Left ventricle myocardium inferior (tissue), 1 donor: ENCODE results near the gene SLC46A2. TPM values are rescaled to one million over a fixed set of nuclear protein-coding genes. Genes with fewer than 3 reads are reported as not detected.
A peak's percentile ranks its signal among the peaks of the same experiment; 100 is the strongest.

Experiments used
- DNase-seq: peaks from one replicate; pipeline ENCODE4 v3.0.0-alpha.2; 2020
- H3K27ac ChIP-seq: fragments of 200-600 bp; replicated peaks from 2 replicates; pipeline ENCODE4 v1.8.0; 2021
- H3K27me3 ChIP-seq: fragments of 200-600 bp; 2 replicates; pipeline ENCODE4 v1.8.0; 2021; ENCODE audit warnings: low read depth
- H3K36me3 ChIP-seq: fragments of 200-600 bp; 2 replicates; pipeline ENCODE4 v1.8.0; 2021
- H3K4me1 ChIP-seq: fragments of 200-600 bp; 2 replicates; pipeline ENCODE4 v1.8.0; 2021
- H3K4me3 ChIP-seq: fragments of 200-600 bp; 2 replicates; pipeline ENCODE4 v1.8.0; 2021; ENCODE audit warnings: mild to moderate bottlenecking, moderate library complexity
- H3K9me3 ChIP-seq: fragments of 200-600 bp; replicated peaks from 2 replicates; pipeline ENCODE4 v1.8.0; 2021
- CTCF ChIP-seq: fragments of 200-600 bp; IDR thresholded peaks from 2 replicates; pipeline ENCODE4 v1.8.0; 2021; ENCODE audit warnings: antibody characterized with exemption, mild to moderate bottlenecking, borderline replicate concordance
- intact Hi-C: fragments of 100-400 bp; cut with micrococcal nuclease; formaldehyde crosslinking; loops from one replicate; pipeline ENCODE4 v1.11.0; 2022
- total RNA-seq: library from RNA; stranded (reverse); fragmentation: NEBNext Ultra II Directional; extraction: Animal tissue kit (Norgen Biotek cat#: 25700); gene quantifications from one replicate; pipeline ENCODE4 v1.2.1, GENCODE V29; 2021
- donor health status: DM: no; HTN: yes; CAD: no; lungs with severe emphysema.

SLC46A2 gene
- total RNA-seq, 1 donor from 2014 or later = not detected

DNA sequence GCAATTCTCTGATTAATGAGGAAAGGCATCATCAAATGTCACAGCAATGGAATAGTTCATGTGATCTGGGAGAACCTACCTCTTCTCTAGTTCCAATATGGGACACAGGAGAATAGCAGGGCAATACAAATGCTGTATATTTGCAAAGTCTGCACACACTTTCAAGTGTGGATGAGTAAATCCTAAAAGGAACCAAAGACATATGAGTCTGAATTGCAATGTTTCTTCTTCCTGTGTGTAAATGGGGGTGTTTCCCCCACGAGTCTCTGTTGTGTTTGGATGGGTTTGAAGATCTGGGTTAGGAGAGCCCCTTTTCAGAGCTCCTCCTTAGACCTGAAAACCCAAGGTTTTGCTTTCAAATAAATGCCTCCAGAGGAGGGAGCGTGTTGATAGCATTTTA lies 26.9 kb downstream of the SLC46A2 start:
- Histone ChIP-seq H3K36me3 (peaks cover 15% of the 10 kb centered on the region), H3K27ac (peak overlapping the region; percentile 27), H3K9me3 (no peaks in the 10 kb centered on the region), H3K4me1 (peaks cover 19% of the 10 kb centered on the region), H3K27me3 (no peaks in the 10 kb centered on the region), H3K4me3 (no peak overlapping the region)
- TF ChIP-seq CTCF = no peak
- intact Hi-C loops = no loop called here
- DNase-seq = no peak

GRCh38 chr9:112863214-112863613 lies 27.5 kb downstream of the SLC46A2 start:
- H3K4me3 ChIP-seq = no peak overlapping the region
- peaks cover 19% of the 10 kb centered on the region for H3K4me1 ChIP-seq
- H3K27ac ChIP-seq = peak overlapping the region; percentile 45
- no peak for TF ChIP-seq CTCF
- H3K27me3 ChIP-seq = no peaks in the 10 kb centered on the region
- intact Hi-C loops = no loop called here
- peak; percentile 29 for DNase-seq
- peaks cover 10% of the 10 kb centered on the region for H3K36me3 ChIP-seq
- H3K9me3 ChIP-seq = no peaks in the 10 kb centered on the region

DNA sequence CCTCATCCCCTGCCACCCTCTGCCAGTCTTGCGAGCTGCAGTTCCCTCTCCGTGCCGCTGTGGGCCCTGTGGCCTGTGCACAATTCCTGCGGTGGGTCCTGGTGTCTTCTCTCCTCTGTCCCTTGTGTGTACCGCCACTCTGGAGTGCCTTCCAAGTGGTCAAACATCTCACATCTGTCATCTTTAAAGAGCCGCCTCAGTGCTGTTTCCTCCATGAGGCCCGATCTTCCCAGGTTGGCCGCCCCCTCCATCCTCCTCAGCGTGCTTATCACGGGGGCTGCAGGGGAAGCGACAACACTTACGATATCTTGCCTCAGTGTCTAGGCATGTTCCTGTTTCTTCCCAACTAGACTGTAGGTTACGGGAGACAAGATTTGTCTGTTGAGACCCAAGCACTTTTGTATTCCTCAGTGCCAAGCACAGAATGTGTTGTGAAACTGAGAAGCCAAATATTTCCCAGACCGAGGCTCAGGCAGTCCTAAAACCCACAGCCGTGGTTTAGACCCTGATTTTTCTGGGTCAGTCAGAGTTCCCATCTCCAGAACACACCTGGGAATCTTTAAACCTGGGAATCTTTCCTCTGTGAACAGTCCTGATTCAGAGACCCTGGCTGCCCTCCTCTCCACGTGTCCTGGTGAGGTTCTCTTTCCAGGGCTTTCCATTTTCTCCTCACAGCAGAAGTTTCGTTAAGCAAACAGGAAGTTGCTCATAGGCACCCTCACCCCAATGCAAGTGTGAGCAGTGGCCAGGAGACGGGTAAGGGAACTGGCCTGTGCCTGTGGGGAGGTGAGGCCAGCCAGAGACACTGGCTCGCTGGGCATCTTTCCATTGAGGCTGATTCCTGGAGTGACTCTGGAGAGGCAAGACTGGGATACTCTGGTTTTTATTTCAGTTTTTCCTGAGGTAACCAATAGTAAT lies 28.8 kb downstream of the SLC46A2 start:
- Histone ChIP-seq H3K4me3 (no peak overlapping the region), H3K27me3 (no peaks in the 10 kb centered on the region), H3K36me3 (peaks cover 10% of the 10 kb centered on the region), H3K4me1 (peaks cover 19% of the 10 kb centered on the region), H3K9me3 (no peaks in the 10 kb centered on the region), H3K27ac (peak overlapping the region; percentile 53)
- DNase-seq = peak; percentile 27
- TF ChIP-seq CTCF = no peak
- intact Hi-C loops = no loop called here

DNA sequence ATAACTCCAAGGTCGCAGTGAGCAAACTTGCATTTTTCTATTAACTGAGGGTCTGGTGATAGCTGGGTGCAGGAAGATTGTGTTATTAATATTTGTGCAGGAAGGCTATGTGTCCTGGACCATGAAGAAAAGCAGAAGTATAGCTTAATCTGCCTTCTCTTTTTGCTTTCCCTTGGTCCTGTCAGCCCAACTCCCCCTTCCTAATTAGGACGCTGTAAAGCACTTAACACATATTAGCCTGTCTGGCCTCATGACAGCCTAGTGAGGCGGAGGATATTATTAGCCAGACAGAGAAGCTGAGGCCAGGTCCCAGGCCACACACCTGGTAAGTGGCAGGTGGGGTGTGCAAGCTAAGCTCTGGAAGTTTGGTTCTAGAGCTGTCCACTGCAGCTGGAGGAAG lies 29.5 kb downstream of the SLC46A2 start:
- no peak for DNase-seq
- TF ChIP-seq CTCF = no peak
- H3K36me3 ChIP-seq = peaks cover 7% of the 10 kb centered on the region
- H3K4me1 ChIP-seq = peaks cover 19% of the 10 kb centered on the region
- H3K27me3 ChIP-seq = no peaks in the 10 kb centered on the region
- peak overlapping the region; percentile 53 for H3K27ac ChIP-seq
- no peaks in the 10 kb centered on the region for H3K9me3 ChIP-seq
- no peak overlapping the region for H3K4me3 ChIP-seq
- intact Hi-C loops = no loop called here

GRCh38 chr9:112860451-112860850 lies 30.2 kb downstream of the SLC46A2 start:
- Histone ChIP-seq H3K4me1 (peaks cover 19% of the 10 kb centered on the region), H3K36me3 (peaks cover 4% of the 10 kb centered on the region), H3K27me3 (no peaks in the 10 kb centered on the region), H3K4me3 (no peak overlapping the region), H3K9me3 (no peaks in the 10 kb centered on the region), H3K27ac (no peak overlapping the region)
- no peak for DNase-seq
- intact Hi-C loops = no loop called here
- TF ChIP-seq CTCF = no peak
